GM12874 (cell line): Measurements from ENCODE around the gene VAV3.

Source experiments
- CTCF ChIP-seq: IDR thresholded peaks from 2 replicates; pipeline ENCODE4 v1.5.1; 2011; ENCODE audit warnings: low read depth, mild to moderate bottlenecking, control low read depth, low read length, moderate library complexity; ENCODE audit not compliant: insufficient read depth

VAV3 gene

DNA sequence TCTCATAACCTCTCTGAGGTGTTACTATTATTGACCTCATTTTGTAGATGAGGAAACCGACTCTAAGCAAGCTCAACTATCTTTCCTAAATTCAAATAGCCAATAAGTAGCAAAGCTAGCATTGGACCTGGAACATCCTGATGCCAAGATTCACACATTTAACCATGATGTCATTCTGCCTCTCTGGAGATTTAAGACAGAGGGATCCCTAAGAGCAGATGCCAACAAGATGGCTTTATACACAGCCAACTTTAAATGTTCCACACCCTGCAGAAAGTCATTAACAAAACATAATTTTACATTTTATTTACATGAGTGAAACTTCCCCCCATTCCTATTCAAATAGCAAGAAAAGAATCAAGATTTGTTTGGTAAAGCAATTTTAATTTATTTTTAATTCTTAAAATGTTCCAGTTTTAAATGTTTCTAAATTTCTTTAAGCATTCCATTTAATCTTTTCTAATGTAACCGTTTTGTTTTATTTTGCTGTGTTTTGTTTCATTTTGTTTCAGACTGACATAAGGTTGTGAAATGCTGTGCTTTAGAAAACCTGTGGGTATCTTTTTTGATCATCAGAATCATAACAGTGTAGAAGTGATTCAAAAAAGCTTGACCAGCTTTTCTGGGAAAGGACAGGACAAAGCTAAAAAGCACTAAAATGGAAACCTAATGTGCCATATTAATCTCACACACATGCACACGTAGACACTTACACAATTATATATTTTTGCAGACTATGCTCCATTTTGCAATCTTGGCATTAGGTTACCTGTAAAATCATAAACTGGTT, 7.6 kb upstream of the VAV3 start:
- no peak for TF ChIP-seq CTCF

- no peak for TF ChIP-seq CTCF
Measured at GRCh38 chr1:107966550-107966949, 1.6 kb upstream of the VAV3 start.

GRCh38 chr1:107964336-107965109, 457 bp downstream of the VAV3 start:
- no peak for TF ChIP-seq CTCF

- TF ChIP-seq CTCF = no peak
Measured at GRCh38 chr1:107963601-107964335, 1.2 kb downstream of the VAV3 start.

DNA sequence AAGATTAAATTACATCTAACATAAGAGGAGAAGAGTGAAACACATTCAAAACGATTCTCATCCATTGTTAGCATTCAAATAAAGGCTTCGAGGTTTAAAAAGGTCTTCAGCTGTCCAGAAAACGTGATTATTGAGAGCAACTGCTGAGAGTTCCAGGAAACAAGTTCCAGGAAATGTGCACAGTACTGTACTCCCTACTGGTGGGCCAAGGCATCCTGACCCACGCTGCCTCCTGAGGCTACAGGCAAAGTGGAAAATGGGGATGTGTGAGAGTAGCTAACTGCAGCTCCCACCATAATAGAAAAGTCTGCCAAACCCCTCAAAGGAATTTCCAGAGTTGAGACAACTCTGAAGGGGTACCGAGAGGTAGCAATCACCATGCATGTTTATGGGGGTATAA, 2.0 kb downstream of the VAV3 start:
- TF ChIP-seq CTCF = no peak

DNA sequence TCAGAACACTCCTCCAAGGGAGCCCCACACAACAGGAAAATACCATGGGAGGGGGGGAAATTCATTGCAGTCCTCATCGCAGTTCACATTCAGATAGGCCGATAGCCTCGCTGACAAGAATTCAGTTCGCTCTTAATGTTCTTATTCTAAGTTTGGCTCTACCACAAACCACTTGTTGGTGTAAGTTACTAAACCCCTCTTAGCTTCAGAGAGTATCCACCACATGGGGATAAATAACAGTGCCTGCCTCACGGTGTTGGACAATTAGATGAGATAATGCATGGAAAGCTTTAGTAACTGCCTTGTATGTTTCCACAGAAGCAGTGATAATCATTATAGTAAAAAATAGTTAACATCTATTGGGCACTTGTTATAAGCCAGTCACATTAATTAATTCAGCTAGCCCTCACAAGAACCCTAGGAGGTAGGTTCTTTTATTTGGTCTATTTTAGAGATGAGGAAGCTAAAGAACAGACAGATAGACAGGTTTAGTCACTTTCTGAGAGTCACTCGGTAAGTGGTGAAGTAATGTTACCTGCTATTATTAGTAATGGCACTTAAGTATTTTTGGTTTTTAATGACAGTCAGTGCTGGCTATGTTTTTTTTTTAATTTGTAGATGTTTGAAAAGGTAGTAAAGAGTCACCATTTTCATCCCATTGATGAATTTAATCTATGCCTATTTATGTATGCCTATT, 10.1 kb downstream of the VAV3 start:
- TF ChIP-seq CTCF = no peak
